ENCODE data around the gene DNASE2B. TPM values are rescaled to one million over a fixed set of nuclear protein-coding genes. Genes with fewer than 3 reads are reported as not detected.

DNASE2B gene
- total and polyA plus RNA-seq, 9 donors: 0.57 to 1.6 (median 1.2) TPM; not detected in 6

GRCh38 chr1:84424513-84425149, 26.3 kb downstream of the DNASE2B start:
- Histone ChIP-seq H3K9me3 (no peaks in the 10 kb centered on the region), H3K4me1 (ENCODE audit: insufficient read depth) (no peaks in the 10 kb centered on the region), H3K27ac (no peak overlapping the region), H3K4me3 (no peak overlapping the region), H3K36me3 (no peaks in the 10 kb centered on the region), H3K27me3 (no peaks in the 10 kb centered on the region)
- TF ChIP-seq POLR2A (IDR thresholded peaks at IDR 0.05): no peak
- no peak for TF ChIP-seq CTCF (IDR thresholded peaks at IDR 0.05)
- no peak for TF ChIP-seq EP300 (IDR thresholded peaks at IDR 0.05)
- 61 to 75% (median 68%) methylated on average over 6 of the region's 6 CpGs for WGBS, 3 donors
- DNase-seq: no peak
- intact Hi-C loops (cut with DNase I): loop anchor here in 1 of 4 donors (10.0 kb wide), 1 partner anchor 270 kb away; no protein-coding TSS in a partner anchor

- Histone ChIP-seq H3K4me1 (ENCODE audit: insufficient read depth) (no peaks in the 10 kb centered on the region), H3K4me3 (no peak overlapping the region), H3K9me3 (no peaks in the 10 kb centered on the region), H3K27me3 (no peaks in the 10 kb centered on the region), H3K27ac (no peak overlapping the region), H3K36me3 (no peaks in the 10 kb centered on the region)
- 11 to 27% (median 16%) methylated on average over 5 of the region's 5 CpGs for WGBS, 3 donors
- DNase-seq: no peak
- intact Hi-C loops (cut with DNase I): loop anchor here in 1 of 4 donors (10.0 kb wide), 1 partner anchor 271 kb away; no protein-coding TSS in a partner anchor
- TF ChIP-seq CTCF (IDR thresholded peaks at IDR 0.05) (no peak), POLR2A (IDR thresholded peaks at IDR 0.05) (no peak), EP300 (IDR thresholded peaks at IDR 0.05) (no peak)
Measured at GRCh38 chr1:84425150-84425896, 27.0 kb downstream of the DNASE2B start.

GRCh38 chr1:84426376-84426775, 28.1 kb downstream of the DNASE2B start:
- DNase-seq: no peak
- H3K9me3 ChIP-seq: no peaks in the 10 kb centered on the region
- no peaks in the 10 kb centered on the region for H3K4me1 ChIP-seq (ENCODE audit: insufficient read depth)
- H3K36me3 ChIP-seq: no peaks in the 10 kb centered on the region
- H3K4me3 ChIP-seq: no peak overlapping the region
- intact Hi-C loops (cut with DNase I): loop anchor here in 1 of 4 donors (10.0 kb wide), 1 partner anchor 272 kb away; no protein-coding TSS in a partner anchor
- no peak for TF ChIP-seq EP300 (IDR thresholded peaks at IDR 0.05)
- no peak for TF ChIP-seq POLR2A (IDR thresholded peaks at IDR 0.05)
- TF ChIP-seq CTCF (IDR thresholded peaks at IDR 0.05): no peak
- H3K27ac ChIP-seq: no peak overlapping the region
- H3K27me3 ChIP-seq: no peaks in the 10 kb centered on the region
- WGBS, 3 donors: 91 to 96% (median 94%) methylated on average over 2 of the region's 2 CpGs

- no peak for DNase-seq
- Histone ChIP-seq H3K36me3 (no peaks in the 10 kb centered on the region), H3K27me3 (no peaks in the 10 kb centered on the region), H3K9me3 (no peaks in the 10 kb centered on the region), H3K27ac (no peak overlapping the region), H3K4me3 (no peak overlapping the region), H3K4me1 (ENCODE audit: insufficient read depth) (no peaks in the 10 kb centered on the region)
- intact Hi-C loops (cut with DNase I): loop anchor here in 1 of 4 donors (10.0 kb wide), 1 partner anchor 273 kb away; no protein-coding TSS in a partner anchor
- WGBS, 3 donors: 81 to 84% (median 82%) methylated on average over 6 of the region's 6 CpGs
- TF ChIP-seq CTCF (IDR thresholded peaks at IDR 0.05) (no peak), EP300 (IDR thresholded peaks at IDR 0.05) (no peak), POLR2A (IDR thresholded peaks at IDR 0.05) (no peak)
Measured at GRCh38 chr1:84427250-84428188, 29.2 kb downstream of the DNASE2B start.

Data from ovary (tissue), 9 donors.